ENCODE data around the gene BSPRY. TPM values are rescaled to one million over a fixed set of nuclear protein-coding genes. Genes with fewer than 3 reads are reported as not detected.
A peak's percentile ranks its signal among the peaks of the same experiment; 100 is the strongest.

The BSPRY gene
- total RNA-seq = 1.1 and 1.3 TPM in 2 replicates

DNA sequence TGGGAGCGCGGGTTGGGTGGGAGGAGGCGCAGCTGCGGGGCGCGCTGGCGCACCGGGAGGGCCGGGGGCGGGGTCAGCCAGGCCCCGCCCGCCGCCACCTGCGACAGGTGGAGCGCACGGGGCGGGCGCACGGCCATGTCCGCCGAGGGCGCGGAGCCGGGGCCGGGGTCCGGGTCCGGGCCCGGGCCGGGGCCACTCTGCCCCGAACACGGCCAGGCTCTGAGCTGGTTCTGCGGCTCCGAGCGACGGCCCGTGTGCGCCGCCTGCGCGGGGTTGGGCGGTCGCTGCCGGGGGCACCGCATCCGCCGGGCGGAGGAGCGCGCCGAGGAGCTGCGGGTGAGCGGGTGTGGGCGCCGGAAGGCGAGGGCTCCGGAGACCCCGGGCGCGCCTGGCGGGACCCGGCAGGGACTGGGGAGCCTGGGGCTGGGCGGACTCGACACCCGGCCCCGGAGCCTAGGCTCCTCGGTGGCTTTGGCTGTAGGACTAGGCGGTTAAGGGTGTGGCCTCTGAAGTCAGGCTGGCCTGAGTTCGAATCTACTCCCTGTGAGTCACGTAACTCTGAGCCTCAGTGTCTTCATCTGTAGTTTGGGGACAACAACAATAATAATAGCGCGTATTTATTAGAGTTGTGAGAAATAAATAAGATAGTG is at the start of gene BSPRY:
Gene BSPRY, plus strand, starts transcription at position 97 of the 650 bp plus-strand sequence. Its CDS starts 39 bp downstream, at position 136.
- peak within 1 kb of the TSS; percentile 82 for H3K4me3 Mint-ChIP-seq
- peaks cover 7% of the 10 kb centered on the region for H3K27me3 Mint-ChIP-seq
- no peaks in the 10 kb centered on the region for H3K36me3 Mint-ChIP-seq (ENCODE audit: low read depth)
- H3K9me3 Mint-ChIP-seq = no peaks in the 10 kb centered on the region
- ATAC-seq (ENCODE audit: low read depth) = peak; percentile 59
- POLR2A ChIA-PET = interaction anchor here (1.1 to 3.8 kb wide), 5 partner anchors 10 to 75 kb away, joined by 3 to 24 read pairs (median 5); partner anchors contain the start of genes C9orf43, CDC26, HDHD3 and POLE3
- intact Hi-C loops (cut with micrococcal nuclease) = loop anchor here (1.0 to 2.0 kb wide), 3 partner anchors 9 to 129 kb away; partner anchors contain the start of genes C9orf43, FKBP15, POLE3 and SLC31A1
- CTCF ChIA-PET = interaction anchor here (1.4 kb wide), 1 partner anchor 52 kb away, joined by 5 read pairs; the partner anchor contains the start of gene ALAD
- peak within 1 kb of the TSS; percentile 30 for H3K27ac Mint-ChIP-seq
- peak; percentile 39 for DNase-seq
- TF ChIP-seq, protein P1, sequence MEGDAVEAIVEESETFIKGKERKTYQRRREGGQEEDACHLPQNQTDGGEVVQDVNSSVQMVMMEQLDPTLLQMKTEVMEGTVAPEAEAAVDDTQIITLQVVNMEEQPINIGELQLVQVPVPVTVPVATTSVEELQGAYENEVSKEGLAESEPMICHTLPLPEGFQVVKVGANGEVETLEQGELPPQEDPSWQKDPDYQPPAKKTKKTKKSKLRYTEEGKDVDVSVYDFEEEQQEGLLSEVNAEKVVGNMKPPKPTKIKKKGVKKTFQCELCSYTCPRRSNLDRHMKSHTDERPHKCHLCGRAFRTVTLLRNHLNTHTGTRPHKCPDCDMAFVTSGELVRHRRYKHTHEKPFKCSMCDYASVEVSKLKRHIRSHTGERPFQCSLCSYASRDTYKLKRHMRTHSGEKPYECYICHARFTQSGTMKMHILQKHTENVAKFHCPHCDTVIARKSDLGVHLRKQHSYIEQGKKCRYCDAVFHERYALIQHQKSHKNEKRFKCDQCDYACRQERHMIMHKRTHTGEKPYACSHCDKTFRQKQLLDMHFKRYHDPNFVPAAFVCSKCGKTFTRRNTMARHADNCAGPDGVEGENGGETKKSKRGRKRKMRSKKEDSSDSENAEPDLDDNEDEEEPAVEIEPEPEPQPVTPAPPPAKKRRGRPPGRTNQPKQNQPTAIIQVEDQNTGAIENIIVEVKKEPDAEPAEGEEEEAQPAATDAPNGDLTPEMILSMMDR (IDR thresholded peaks at IDR 0.05) = no peak
- H3K4me1 Mint-ChIP-seq = peaks cover 20% of the 10 kb centered on the region

DNA sequence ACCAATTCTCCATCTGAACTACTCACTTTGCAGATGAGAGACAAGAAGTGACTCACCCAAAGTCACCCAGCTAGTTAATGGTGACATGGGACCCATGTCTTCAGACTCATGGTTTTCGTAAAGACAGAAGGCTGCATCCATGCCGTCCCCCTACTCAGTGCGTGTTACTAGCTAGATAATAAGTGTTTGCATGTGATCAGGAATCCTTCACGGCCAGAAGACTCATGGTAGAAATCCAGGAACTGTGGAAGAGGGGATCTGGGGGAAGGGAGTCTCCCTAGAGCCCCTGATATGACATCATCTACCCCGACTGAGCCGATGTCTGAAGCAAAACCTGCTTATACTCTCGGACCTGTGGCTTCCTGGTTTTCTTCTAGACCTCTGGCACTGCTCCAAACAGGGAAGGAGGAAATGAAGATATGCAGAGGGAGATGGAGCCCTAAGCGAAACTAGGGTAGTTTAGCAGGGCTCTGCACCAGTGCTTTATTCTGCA is 49.5 kb upstream of the BSPRY start:
- H3K4me3 Mint-ChIP-seq = no peak overlapping the region

DNA sequence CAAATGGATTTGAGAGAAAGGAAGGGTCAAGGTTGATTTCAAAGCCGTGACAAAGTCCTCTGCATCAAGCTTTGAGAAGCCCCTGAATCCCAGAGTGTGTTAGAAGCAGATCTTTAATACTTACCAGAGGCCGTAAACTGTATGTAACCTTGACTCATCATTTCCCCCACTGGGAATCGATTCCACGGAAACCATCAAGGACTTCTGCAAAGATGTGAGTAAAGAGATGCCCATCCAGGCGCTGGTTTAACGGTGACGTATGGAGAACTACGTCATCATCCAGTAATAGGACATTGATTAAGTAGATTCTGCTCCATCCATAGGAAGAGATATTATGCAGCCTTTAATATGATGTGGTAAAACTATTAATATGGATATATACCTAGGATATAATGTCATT is 47.8 kb upstream of the BSPRY start:
- TF ChIP-seq, protein P1 (IDR thresholded peaks at IDR 0.05) = no peak
- no peak overlapping the region for H3K4me3 Mint-ChIP-seq
- no peaks in the 10 kb centered on the region for H3K4me1 Mint-ChIP-seq
- CTCF ChIA-PET = no interaction called here
- DNase-seq (no peak), ATAC-seq (ENCODE audit: low read depth) (no peak)
- H3K36me3 Mint-ChIP-seq (ENCODE audit: low read depth) = no peaks in the 10 kb centered on the region
- H3K27me3 Mint-ChIP-seq = peaks cover 23% of the 10 kb centered on the region
- H3K27ac Mint-ChIP-seq = no peak overlapping the region
- POLR2A ChIA-PET = no interaction called here
- no peaks in the 10 kb centered on the region for H3K9me3 Mint-ChIP-seq
- intact Hi-C loops (cut with micrococcal nuclease) = no loop called here

More for the DNA sequence above, 49.5 kb upstream of the BSPRY start:
- POLR2A ChIA-PET = no interaction called here
- intact Hi-C loops (cut with micrococcal nuclease) = no loop called here
- H3K27ac Mint-ChIP-seq = no peak overlapping the region
- CTCF ChIA-PET = no interaction called here
- TF ChIP-seq, protein P1 (IDR thresholded peaks at IDR 0.05) = no peak
- peaks cover 22% of the 10 kb centered on the region for H3K27me3 Mint-ChIP-seq
- H3K9me3 Mint-ChIP-seq = no peaks in the 10 kb centered on the region
- ATAC-seq (ENCODE audit: low read depth) (no peak), DNase-seq (no peak)
- H3K4me1 Mint-ChIP-seq = no peaks in the 10 kb centered on the region
- H3K36me3 Mint-ChIP-seq (ENCODE audit: low read depth) = no peaks in the 10 kb centered on the region

DNA sequence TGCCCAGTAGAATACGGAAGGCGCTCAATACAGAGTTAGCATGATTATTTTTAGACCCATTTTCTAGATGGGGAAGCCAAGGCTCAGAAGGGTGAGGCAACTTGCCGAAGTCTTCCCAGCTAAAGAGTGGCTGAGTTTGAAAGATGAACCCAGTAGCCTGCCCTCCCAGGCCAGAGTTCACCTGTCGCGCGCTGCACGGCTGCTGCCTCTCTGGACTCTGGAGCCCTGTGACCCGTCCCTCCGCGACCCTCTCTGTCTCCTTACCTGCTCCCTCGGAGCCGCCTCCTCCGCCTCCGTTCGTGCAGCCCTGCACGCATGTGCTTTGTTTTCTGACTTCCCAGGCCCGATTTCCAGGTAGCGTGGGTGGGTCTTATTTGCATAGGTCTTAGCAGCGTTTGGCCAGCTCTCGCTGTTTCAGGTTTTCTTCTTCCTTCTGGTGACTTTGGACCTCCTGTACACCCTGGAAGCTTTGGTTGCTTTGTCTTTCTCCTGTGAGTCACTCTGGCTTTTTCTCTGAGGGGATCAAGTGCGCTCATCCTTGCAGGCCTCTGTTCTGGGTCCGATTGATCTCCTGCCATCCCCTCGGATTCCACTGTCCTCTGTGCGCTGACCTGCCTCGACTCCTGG is 46.4 kb upstream of the BSPRY start, which contains the start of gene RNF183:
Gene RNF183, minus strand, starts transcription at position 585 of the 627 bp plus-strand sequence. CDS start 5,192 bp downstream, outside the sequence.
- CTCF ChIA-PET = no interaction called here
- POLR2A ChIA-PET = no interaction called here
- H3K27ac Mint-ChIP-seq = no peak within 1 kb of the TSS
- no peak for DNase-seq
- no peak within 1 kb of the TSS for H3K4me3 Mint-ChIP-seq
- no peaks in the 10 kb centered on the region for H3K36me3 Mint-ChIP-seq (ENCODE audit: low read depth)
- TF ChIP-seq, protein P1 (IDR thresholded peaks at IDR 0.05) = no peak
- no peaks in the 10 kb centered on the region for H3K4me1 Mint-ChIP-seq
- intact Hi-C loops (cut with micrococcal nuclease) = no loop called here
- no peak for ATAC-seq (ENCODE audit: low read depth)
- H3K27me3 Mint-ChIP-seq = peaks cover 23% of the 10 kb centered on the region
- H3K9me3 Mint-ChIP-seq = no peaks in the 10 kb centered on the region

DNA sequence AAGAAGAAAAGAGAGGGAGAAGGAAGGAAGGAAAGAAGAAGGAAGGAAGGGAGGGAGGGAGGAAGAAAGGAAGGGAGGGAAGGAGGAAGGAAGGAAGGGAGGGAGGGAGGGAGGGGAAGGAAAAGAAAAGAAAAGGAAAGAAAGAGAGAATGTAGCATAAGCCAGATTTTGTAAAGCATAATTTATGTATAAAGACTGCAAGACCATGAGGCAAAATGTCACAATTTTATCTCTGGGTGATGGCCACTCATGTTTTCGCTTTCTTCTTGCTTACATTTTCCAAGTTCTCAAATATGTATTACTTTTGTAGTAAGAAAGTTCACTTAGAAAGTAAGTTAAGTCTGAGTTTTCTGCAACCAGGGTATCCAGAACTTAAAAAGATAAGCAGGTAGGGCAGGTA is 42.8 kb upstream of the BSPRY start:
- Mint-ChIP-seq H3K4me3 (no peak overlapping the region), H3K36me3 (ENCODE audit: low read depth) (no peaks in the 10 kb centered on the region), H3K9me3 (no peaks in the 10 kb centered on the region), H3K4me1 (no peaks in the 10 kb centered on the region), H3K27ac (no peak overlapping the region), H3K27me3 (peaks cover 16% of the 10 kb centered on the region)
- TF ChIP-seq, protein P1 (IDR thresholded peaks at IDR 0.05) = no peak
- CTCF ChIA-PET = no interaction called here
- no peak for DNase-seq
- ATAC-seq (ENCODE audit: low read depth) = no peak
- intact Hi-C loops (cut with micrococcal nuclease) = no loop called here
- POLR2A ChIA-PET = no interaction called here

Measured in activated B cell treated with CpG ODN at 0.5 μM for 24 hours (primary cell).